Cardiac septum (tissue), 1 donor: Measurements from ENCODE around the gene AAK1. TPM values are rescaled to one million over a fixed set of nuclear protein-coding genes. Genes with fewer than 3 reads are reported as not detected.
"Not testable (repeated sequence)": the region's sequence is repeated elsewhere in the genome, so short reads cannot be mapped to it uniquely, and the experiment has no call there.

Experiments
- DNase-seq: peaks from one replicate; pipeline ENCODE4 v3.0.0-alpha.2; 2020; ENCODE audit warnings: low spot score
- intact Hi-C: fragments of 100-400 bp; cut with DNase I; formaldehyde crosslinking; loops from one replicate; pipeline ENCODE4 v1.14.0; 2022
- total RNA-seq: library from RNA; stranded (reverse); fragmentation: NEBNext Ultra II Directional; extraction: Animal tissue kit (Norgen Biotek cat#: 25700); gene quantifications from one replicate; pipeline ENCODE4 v1.2.1, GENCODE V29; 2021
- donor health status: DM: no; HTN: no; CAD: no.

The AAK1 gene
- total RNA-seq, 1 donor from 2014 or later: 124 TPM

DNA sequence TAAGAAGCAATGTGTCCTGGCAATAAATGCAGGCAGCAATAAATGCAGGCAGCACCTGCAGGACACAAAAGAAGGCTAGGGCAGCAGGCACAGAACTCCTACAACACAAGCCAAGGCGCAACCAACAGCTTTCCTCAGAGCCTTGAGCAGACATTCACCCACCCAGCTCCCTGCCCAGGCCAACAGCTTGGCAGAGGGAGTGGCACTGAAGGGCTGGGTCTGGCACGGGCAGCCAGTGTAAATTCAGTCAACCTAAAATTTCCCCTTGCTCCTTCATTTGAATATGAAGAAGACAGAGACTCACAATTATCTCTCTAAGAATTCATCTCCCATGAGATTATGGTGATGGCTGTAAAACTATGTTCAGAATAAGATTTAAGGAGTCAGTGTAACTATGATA, 35.4 kb downstream of the AAK1 start:
- intact Hi-C loops: no loop called here
- no peak for DNase-seq

DNA sequence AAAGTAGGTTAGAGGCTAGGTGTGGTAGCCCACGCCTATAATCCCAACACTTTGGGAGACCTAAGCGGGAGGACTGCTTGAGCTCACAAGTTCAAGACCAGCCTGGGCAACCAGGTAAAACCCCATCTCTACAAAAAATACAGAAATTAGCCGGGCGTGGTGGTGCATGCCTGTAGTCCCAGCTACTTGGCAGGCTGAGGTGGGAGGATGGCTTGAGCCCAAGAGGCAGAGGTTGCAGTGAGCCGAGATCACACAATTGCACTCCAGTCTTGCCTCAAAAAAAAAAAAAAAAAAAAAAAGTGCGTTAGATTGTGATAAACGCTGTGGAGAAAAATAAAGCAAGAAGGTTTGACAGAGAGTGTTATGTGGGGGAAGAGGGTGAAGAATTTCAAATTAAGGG, 36.8 kb downstream of the AAK1 start:
- DNase-seq, intact Hi-C loops: not testable (repeated sequence)

DNA sequence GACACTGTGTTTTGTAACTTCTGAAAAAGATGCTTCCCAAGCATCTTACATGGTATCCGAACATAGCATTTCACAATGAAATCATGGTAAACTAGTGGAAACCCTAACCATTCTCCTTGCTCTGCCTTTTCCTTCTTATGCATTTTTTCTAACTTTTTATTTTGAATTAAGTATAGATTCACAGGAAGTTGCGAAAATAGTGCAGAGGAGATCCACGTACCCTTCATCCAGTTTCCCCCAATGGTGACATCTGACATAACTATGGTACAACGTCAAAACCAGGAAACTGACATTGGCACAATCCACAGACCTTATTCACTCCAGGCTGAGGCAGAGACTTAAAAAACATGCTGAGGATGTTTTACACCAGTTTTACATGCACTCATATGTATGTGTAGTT, 38.3 kb downstream of the AAK1 start:
- DNase-seq: no peak
- intact Hi-C loops: loop anchor here (2.0 kb wide), 1 partner anchor 34 kb away; no protein-coding TSS in a partner anchor

DNA sequence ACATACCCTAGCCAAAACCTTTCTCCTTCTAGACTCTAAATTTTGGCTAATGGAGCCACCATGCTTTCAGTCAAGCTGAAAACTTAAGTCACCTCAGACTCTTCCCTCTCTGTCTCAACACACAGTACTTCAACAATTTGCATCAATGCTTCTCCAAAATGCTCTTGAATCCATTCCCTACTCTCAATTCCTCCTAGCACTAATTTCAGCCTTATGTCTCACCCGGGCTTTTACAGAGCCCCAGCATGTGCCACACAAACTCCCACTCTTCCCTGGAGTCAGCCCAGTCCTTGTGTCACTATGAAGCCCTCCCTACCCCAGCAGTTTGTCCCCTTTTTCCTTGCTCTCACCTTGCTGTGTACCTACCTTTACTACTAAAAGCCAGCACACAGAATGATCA, 38.7 kb downstream of the AAK1 start:
- no peak for DNase-seq
- intact Hi-C loops: loop anchor here (2.0 kb wide), 1 partner anchor 34 kb away; no protein-coding TSS in a partner anchor

DNA sequence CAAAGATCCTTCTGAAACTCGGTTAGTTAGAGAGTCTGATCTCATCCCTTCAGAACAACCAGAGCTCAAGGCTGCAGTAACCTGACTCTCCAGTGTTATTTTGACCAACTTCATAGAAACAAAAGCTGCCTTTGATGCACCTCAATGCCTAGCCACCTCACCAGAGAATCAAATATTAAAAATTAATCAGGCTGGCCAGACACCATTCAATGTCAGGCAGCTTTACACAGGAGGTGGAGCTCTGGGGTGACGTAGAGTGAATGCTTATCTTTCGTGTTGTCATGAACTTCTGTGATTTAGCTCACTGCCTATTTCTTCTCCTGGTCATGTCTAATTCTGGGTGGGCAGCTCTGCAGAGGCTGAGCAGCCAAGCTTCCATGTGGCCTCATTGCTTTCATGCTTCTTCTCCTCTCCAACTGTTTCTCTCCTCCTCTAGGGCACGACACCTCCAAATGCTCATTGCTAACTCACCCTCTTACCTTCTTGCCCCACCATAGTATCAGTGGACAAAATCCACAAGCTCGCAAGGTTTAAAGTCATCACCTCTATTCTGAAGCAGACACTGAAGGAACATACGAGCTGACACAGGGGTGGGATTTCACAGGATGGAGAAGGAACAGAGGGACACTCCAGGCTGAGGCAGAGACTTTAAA, 39.4 kb downstream of the AAK1 start:
- intact Hi-C loops: loop anchor here (2.0 kb wide), 1 partner anchor 35 kb away; no protein-coding TSS in a partner anchor
- no peak for DNase-seq

DNA sequence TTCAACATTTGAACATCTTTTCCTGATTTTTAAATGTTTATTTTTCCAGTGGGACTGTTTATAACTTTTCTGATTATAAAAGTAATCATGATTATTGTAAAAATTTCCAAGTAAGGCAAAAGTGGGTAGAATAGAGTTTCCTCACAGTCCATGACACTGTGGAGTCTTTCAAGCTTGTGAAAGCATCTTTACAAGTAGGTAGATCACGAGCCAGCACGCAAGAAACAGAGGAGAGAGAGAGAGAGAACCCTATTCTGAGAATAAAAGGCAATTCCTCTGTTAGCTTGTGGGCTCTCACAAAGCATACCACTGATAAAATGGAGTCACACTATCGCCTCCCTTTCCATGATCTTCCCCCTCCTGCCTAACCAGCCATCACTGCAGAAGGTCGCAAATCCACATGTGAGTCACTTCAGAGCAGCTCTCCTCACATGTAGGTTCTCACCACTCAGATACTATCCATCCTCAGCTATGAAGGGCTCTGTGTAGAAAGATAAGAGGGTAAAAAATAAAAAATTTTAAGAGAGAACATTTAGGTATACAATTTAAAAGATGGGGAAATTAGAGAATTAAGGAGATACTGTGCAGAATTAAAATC, 40.3 kb downstream of the AAK1 start:
- intact Hi-C loops: no loop called here
- DNase-seq: no peak

DNA sequence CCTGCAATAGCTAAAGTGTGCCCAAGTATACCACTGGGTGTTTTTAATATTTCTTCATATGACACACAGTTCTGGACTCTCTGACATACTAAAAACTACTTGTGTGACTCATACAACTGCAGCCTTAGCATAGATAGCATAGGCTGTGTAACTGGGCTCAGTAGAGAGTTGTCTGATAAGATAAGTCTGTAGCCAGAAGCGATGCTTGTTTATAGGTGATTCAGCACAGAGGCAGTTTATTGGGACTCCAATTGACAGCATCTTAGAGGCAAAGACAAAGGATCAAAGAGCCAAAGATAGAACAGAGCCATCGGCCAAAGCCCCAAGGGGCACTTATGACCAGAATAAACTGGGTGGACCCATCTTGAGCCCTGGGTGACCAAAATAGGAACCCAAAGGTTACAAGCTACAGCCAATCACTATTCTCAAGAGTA, 42.3 kb downstream of the AAK1 start:
- DNase-seq: no peak
- intact Hi-C loops: no loop called here

DNA sequence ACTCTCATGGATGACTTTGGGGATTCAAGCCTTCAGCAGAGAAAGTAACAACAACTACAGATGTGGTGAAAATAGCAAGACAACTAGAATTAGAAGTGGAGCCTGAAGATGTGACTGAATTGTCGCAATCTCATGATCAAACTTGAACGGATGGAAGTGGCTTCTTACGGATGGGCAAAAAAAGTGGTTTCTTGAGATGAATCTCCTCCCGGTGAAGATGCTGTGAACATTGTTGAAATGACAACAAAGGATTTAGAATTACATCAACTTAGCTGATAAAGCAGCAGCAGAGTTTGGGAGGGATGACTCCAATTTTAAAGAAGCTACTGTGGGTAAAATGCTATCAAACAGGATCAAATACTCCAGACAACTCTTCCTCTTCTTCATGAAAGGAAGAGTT, 43.1 kb downstream of the AAK1 start:
- DNase-seq: no peak
- intact Hi-C loops: no loop called here

DNA sequence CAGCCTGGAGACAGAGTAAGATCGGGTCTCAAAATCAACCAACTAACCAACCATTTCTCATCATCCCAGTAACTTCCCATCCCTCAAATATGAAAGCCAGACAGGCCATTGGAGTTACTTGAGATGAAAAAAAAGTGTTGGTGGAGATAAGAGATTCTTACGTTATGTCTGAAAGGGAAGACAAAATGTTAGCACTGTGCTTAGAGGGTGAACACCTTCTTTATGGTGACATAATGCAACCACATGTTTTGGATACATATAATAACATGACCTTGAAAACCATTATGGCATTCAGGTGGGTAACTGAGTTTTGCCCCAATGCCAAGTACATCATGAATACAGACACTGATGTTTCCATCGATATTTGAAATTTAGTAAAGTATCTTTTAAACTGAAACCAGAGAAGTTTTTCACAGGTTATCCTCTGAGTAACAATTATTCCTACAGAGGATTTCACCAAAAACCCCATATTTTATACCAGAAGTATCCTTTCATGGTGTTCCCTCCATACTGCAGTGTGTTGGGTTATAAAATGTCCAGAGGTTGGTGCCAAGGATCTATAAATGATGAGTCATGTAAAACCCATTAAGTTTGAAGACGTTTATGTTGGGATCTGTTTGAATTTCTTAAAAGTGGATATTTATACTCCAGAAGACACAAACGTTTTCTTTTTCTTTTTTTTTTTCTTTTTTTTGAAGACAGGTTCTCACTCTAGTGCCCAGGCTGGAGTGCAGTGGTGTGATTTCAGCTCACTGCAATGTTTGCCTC, 45.5 kb downstream of the AAK1 start:
- no peak for DNase-seq
- intact Hi-C loops: no loop called here

DNA sequence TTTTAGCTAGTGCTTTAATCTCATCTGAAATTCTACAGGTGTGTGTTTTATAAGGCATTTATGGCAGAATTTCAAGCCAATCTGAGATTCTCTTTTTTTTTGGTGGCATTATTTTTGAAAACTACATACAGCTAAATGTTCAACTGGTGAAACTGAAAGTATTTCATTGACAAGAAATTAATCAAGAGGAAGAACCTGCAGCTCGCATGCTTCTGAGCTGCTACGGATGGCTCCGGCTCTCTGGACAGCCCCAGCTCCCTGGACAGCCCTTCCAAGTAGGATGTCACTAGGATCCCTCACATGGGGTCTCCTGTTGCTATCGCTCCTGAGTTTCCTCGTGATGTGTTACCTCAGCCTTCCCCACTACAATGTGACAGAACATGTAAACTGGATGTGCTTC, 46.4 kb downstream of the AAK1 start:
- no peak for DNase-seq
- intact Hi-C loops: no loop called here

DNA sequence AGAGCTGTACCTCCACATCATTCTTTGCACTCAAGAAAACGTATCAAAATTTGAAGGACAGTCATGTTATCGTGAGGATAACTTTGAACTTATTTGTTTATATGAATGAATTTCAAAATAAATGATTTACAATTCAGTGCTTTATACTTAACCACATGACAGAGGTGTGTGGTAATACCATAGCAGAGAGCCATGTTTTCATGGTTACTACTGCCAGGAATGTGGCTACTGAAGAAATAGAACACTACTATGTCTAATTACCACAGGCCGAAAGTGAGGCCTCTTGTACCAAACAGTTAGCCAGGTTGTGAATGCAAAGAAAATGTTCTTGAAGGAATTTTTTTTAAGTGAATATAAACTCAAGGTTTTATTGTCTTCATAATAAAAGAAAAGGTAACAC, 49.2 kb downstream of the AAK1 start:
- no peak for DNase-seq
- intact Hi-C loops: no loop called here

DNA sequence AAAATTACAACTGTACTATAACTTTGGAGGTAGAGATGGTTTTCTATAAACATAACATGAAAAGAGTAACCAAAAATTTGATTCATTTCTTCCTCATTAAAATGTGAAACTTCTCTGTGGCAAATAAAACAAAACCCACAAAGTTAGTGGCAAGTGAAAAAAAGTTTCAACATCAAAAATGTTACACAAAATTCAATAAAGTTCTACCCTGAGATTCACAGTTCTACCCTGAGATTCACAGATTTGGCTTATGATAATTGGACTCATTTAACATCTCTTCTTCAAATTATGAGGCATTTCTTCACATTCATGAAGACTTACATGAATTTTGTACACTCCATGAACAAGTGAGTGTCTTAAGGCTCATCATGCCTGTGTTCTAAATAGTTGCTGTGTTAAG, 51.0 kb downstream of the AAK1 start:
- no peak for DNase-seq
- intact Hi-C loops: no loop called here

DNA sequence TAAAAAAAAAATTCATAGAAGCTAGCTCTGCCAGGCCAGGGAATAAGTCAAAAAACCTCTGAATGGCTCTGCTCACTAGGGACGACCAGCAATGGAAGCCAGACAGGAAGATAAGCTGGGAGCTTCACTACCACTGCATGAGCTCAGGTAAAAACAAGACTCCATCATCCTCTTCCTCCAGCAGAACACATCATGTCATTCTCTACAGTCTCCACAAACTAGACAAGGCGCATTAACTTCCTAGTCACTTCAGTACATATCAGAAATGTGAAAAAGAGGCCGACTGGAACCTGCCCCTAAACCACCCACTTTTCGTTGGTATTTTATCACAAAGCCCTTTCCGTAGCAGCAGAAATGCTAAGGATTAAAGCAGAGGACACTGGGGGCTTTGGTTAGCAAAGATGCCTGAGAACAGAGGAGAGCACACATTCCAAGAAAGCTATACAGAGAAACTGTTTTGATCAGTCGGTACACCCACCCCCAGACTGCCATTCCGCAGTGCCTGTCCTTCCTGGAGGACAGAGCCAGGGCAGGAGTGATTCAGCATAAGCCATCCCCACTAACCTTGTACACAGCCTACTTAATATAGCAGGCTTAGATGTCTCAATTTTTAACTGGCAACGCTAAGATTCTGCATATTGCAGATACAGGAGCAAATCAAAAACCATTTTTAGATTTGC, 53.4 kb downstream of the AAK1 start:
- no peak for DNase-seq
- intact Hi-C loops: no loop called here

DNA sequence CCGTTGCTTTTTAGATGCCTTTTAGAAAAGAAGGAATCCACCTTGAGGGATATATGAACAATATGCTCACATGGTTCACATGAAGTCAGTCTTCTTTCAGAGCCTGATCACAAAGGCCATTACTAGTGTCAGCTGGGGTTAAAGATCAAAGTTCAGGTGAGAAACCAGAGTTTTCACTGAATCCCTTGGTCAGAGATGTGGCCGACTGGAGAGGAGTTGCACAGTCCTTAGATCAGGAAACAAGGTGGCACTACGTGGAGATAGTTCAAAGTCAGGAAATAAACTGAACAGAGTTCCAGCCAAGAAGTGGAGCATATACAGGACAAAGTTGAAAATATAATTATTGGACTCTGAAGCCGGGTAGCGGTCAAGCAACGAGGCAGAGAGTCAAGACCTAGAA, 54.6 kb downstream of the AAK1 start:
- no peak for DNase-seq
- intact Hi-C loops: no loop called here

DNA sequence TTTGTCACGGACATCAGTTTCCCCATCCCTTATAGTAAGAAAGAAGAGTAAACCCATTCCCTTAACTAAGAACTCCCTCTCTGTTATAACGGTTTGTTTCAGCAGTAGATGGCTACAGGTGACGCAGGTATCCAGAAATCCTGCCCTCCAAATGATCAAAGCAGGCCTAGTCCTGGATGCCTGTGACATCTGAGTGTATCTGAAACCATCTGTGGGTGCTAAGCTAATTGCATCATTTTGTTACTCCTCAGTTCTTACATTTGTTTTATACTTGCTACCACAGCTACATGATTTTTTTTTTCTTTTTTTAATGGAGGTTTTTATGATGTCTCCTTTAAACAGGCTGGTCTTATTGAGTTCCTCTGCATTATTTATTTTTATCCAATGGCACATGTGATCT, 55.1 kb downstream of the AAK1 start:
- no peak for DNase-seq
- intact Hi-C loops: no loop called here

DNA sequence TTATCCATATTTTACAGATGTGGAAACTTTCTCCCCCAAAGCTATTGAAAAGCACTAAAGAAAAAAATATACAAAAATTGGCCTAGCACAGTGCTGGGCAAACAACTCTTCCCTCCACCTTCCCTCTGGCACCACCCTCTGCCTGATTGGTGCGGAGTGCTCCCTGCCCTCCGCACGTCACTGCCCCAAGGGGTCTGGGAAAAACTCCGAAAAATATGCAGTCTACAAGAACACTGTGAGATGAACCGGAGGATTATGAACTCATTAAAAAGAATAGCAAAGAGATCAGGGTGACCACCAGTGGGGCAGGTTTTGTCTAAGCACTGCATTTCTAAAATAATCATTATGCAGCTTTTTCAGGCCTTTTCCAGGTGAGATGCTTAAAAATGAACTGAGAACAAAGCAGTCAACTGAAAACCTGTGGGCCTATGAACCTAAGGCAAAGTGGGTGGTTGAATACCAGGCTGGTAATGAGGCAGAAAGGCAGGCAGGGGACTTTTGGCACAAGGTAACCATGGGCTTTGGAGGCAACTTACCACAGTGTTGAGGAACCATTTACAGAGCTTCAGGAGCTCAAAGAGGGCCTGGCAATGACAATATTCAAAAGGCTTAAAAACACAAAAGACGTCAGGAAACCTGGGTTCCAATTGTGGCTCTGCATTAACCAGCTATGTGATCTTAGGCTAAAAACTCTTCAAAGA, 57.5 kb downstream of the AAK1 start:
- intact Hi-C loops: no loop called here
- no peak for DNase-seq

DNA sequence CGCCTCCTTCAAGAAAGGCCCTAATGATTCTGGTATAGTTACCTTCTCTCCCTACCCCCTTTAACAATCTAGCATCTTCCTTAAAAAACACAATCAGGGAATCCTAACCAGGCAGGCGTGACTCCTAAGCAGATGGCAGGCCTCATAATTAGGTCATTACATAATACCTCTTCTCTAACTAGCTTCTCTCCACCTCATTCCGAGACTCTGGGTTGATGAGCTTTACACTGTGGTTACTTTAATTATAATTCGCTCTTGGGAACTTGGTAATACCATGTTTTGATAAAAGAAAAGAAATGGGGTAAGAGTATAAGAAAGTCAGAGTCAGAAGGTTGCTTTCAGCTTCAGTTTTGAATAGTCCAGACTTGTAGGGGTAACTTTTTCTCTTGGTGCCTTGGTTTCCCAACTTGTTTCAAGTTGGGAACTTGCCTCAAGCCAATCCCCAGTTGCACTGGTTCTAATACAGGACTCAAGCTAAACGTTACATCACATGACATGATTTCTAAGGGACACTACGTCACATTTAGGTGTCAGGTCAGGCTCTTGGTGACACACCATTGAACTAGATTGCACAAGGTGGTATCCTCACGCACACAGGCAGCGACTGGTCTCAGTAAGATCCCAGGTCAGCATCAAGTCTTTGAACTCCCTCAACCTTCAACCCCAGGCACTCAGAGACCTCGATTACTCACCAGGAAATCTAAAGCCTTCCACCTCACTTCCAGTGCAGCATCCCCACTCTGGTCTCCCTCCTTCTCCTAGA, 59.2 kb downstream of the AAK1 start:
- no peak for DNase-seq
- intact Hi-C loops: no loop called here

DNA sequence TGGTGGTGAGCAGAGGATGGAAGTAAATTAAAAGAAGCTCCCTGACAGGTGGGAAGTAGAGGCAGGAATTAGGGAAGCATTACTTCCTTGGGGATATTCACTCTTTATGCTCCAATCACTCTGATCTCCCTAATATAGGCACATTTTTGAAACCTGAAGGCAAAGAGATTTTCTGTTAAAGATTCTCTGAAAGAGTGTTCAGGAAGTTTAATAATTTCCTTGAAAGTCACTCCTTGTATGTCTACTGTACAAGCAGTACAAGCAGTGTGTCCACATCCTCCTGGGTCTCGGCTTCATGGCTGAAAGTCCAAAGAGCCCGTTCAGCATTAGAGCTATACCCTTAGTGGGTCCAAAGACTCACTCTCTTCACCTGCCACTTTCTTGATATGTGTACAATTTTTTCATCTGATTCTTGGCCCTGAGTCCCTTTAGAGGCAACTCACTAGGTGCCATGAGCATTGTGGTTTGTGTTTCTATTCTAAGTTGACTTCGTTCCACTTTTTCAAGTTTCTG, 60.2 kb downstream of the AAK1 start:
- no peak for DNase-seq
- intact Hi-C loops: no loop called here
